NCI-H2029 (cell line): Measurements from ENCODE around the gene RNF214.
"Not testable (repeated sequence)": the region's sequence is repeated elsewhere in the genome, so short reads cannot be mapped to it uniquely, and the experiment has no call there.

Source experiments
- DNase-seq: peaks from one replicate; lab custom pipeline; 2025; lab: John Stamatoyannopoulos, UW

Gene RNF214

GRCh38 chr11:117230999-117231841 is 1.3 kb upstream of the RNF214 start:
- no peak for DNase-seq

DNA sequence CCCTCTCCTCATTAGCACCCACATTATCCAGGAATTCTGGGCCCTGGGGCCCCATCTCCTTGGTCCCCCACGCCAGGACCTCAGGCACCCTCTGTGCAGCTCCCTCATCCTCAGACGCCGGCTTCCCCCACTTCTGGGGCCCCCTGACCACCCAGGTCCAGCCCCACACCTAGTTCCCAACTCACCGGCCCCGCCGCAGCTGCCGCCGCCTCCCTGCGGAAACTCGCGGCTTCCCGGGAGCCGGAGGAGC is 704 bp upstream of the RNF214 start, which contains the start of gene PCSK7:
PCSK7 (minus strand) TSS at position 232 of the 250 bp plus-strand sequence. CDS start 2,229 bp downstream, outside the sequence.
- DNase-seq: no peak

- no peak for DNase-seq
Measured at GRCh38 chr11:117232911-117233409, 489 bp downstream of the RNF214 start.

- no peak for DNase-seq
Measured at GRCh38 chr11:117238221-117238620, 5.8 kb downstream of the RNF214 start.

- DNase-seq: no peak
Measured at GRCh38 chr11:117239295-117239694, 6.8 kb downstream of the RNF214 start.

GRCh38 chr11:117248341-117248740 is 15.9 kb downstream of the RNF214 start:
- DNase-seq: no peak

DNA sequence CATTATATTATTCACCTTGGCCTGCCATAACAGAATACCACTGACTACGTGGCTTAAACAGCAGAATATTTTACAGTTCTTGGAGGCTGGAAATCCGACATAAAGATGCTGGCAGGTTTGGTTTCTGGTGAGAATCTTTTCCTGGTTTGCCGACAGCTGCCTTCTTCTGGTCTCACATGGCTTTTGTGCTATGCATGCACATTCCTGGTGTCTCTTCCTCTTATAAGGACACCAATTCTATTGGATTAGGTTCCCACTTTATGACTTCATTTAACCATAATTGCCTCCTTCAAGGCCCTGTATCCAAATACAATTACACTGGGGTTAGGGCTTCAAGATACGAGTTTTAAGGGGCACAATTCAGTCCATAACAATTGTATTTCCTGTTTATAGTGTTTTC is 17.1 kb downstream of the RNF214 start:
- DNase-seq: no peak

DNA sequence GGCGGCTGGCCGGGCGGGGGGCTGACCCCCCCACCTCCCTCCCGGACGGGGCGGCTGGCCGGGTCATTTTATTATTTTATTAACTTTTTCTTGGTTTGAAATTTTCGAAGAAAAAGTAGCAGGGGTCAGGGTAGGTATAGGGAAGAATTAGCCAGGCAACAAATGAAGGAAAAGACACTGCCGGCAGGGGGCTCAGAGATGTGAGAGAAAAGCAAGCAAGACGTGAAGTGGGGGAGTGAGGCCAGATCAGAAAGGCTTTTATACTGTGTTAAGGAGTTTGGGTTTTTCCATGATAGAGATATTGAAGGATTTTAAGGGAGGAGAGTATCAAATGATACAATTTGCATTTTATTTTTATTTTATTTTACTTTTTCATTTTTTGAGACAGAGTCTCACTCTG is 19.0 kb downstream of the RNF214 start:
- no peak for DNase-seq

GRCh38 chr11:117255966-117256365 is 23.5 kb downstream of the RNF214 start:
- DNase-seq: no peak

- no peak for DNase-seq
Measured at GRCh38 chr11:117256573-117256972, 24.1 kb downstream of the RNF214 start.

GRCh38 chr11:117258576-117258975 is 26.1 kb downstream of the RNF214 start:
- no peak for DNase-seq

GRCh38 chr11:117259417-117259816 is 26.9 kb downstream of the RNF214 start:
- no peak for DNase-seq

DNA sequence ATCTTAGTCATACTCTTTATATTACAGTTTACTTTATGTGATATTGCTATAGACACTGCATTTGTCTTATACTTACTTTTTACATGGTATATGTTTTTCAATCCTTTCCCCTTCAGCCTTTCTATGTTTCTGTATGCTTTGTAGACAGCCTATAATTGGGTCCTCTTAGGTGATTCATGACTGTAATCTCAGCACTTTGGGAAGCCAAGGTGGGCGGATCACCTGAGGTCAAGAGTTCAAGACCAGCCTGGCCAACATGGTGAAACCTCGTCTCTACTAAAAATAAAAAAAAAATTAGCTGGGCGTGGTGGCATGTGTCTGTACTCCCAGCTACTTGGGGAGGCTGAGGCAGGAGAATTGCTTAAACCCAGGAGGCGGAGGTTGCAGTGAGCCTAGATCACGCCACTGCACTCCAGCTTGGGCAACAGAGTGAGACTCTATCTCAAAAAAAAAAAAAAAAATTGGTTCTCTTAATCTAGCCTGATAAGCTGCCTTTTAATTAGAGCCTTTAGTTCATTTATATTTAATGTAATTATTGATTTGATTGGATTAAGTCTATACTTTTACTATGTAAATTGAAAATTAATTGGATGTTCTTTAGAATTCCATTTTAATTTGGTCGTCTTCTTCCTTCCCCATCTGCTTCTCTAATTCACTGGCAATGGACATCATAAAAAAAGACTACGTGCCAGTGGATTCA is 32.3 kb downstream of the RNF214 start:
- not testable (repeated sequence) for DNase-seq

GRCh38 chr11:117265745-117266144 is 33.3 kb downstream of the RNF214 start:
- DNase-seq: no peak

GRCh38 chr11:117269856-117270255 is 37.4 kb downstream of the RNF214 start:
- DNase-seq: no peak

GRCh38 chr11:117271208-117271607 is 38.7 kb downstream of the RNF214 start:
- no peak for DNase-seq

- DNase-seq: not testable (repeated sequence)
Measured at GRCh38 chr11:117272175-117272574, 39.7 kb downstream of the RNF214 start.

GRCh38 chr11:117273550-117274289 is 41.2 kb downstream of the RNF214 start:
- no peak for DNase-seq

DNA sequence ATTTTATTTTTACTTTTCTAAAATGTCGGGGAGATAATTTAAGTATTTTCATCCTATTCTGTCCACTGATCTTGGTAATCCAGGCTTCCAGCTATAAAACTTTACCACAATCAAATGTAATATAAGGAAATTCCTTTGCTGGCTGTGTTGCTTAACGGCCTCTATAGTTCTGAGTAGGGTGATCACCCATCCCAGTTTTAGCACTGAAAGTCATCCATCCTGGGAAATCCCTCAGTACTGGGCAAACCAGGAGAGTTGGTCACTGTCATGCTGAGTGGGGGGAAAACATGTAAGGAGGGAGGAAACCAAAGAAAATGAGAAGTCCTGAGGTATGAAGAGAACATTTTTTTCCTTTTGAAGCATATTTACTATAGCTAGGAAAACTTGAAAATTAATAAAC is 45.9 kb downstream of the RNF214 start:
- DNase-seq: no peak

- no peak for DNase-seq
Measured at GRCh38 chr11:117279711-117280376, 47.4 kb downstream of the RNF214 start.

DNA sequence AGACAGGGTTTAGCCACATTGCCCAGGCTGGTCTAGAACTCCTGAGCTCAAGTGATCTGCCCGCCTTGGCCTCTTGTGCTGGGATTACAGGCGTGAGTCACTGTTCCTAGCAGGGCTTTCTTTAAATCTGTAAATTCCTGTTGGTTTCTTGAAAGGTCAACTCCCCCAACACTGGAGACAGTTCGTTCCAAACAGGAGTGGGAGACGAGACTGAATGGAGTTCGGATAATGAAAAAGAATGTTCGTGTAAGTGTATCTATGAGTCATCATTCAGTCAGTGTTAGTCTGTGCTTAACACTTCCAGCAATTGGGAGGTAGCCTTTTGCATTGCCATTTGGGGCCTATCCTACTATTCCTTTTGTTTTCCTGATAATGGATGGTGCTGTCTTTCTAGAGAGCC is 48.7 kb downstream of the RNF214 start:
- DNase-seq: no peak

DNA sequence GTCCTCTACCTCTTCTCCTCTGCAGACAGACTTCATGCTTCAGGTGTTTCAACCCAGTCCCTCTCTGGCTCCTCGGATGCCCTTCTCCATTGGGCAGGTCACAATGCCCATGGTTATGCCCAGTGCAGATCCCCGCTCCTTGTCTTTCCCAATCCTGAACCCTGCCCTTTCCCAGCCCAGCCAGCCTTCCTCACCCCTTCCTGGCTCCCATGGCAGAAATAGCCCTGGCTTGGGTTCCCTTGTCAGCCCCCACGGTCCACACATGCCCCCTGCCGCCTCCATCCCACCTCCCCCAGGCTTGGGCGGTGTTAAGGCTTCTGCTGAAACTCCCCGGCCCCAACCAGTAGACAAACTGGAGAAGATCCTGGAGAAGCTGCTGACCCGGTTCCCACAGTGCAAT is 49.4 kb downstream of the RNF214 start:
- no peak for DNase-seq
